Ectodermal cell (in vitro differentiated cells): ENCODE data around the gene TSHZ2.
"Not testable (repeated sequence)": the region's sequence is repeated elsewhere in the genome, so short reads cannot be mapped to it uniquely, and the experiment has no call there.

Source experiments
- H3K27ac ChIP-seq: 2 replicates; pipeline ENCODE4 v1.7.0; 2013; ENCODE audit warnings: mild to moderate bottlenecking, low read depth, low read length; ENCODE audit not compliant: insufficient read depth, poor library complexity, severe bottlenecking
- H3K27me3 ChIP-seq: 2 replicates; pipeline ENCODE4 v1.7.0; 2013; ENCODE audit warnings: mild to moderate bottlenecking, low read length; ENCODE audit not compliant: insufficient read depth, control insufficient read depth, poor library complexity, severe bottlenecking
- H3K36me3 ChIP-seq: one replicate; pipeline ENCODE4 v1.7.0; 2013; ENCODE audit warnings: low read length; ENCODE audit not compliant: control insufficient read depth, insufficient read depth
- H3K4me1 ChIP-seq: one replicate; pipeline ENCODE4 v1.7.0; 2013; ENCODE audit warnings: low read length; ENCODE audit not compliant: control insufficient read depth, insufficient read depth
- H3K4me3 ChIP-seq: 2 replicates; pipeline ENCODE4 v1.7.0; 2013; ENCODE audit warnings: low read depth, low read length, control low read depth; ENCODE audit not compliant: insufficient read depth
- H3K9me3 ChIP-seq: 2 replicates; pipeline ENCODE4 v1.7.0; 2013; ENCODE audit warnings: mild to moderate bottlenecking, low read length, moderate library complexity; ENCODE audit not compliant: control insufficient read depth
- WGBS, 2 experiments: methylation state at CpG; one replicate each; pipeline ENCODE4 v1.1.7; 2013; ENCODE audit warnings: missing lambda C conversion rate in 2 of 2; 5-methylcytosine and 5-hydroxymethylcytosine counted together

The TSHZ2 gene

GRCh38 chr20:53413845-53414244, 441.7 kb downstream of the TSHZ2 start:
- 100% methylated on average over 1 of the region's 1 CpG; no CpG with 5 or more reads in 1 of the 2 experiments for WGBS, 2 experiments
- H3K9me3 ChIP-seq, H3K27me3 ChIP-seq, H3K4me3 ChIP-seq, H3K27ac ChIP-seq, H3K36me3 ChIP-seq: not testable (repeated sequence)
- peaks cover 12% of the 10 kb centered on the region for H3K4me1 ChIP-seq

- peaks cover 4% of the 10 kb centered on the region for H3K4me1 ChIP-seq
- no peaks in the 10 kb centered on the region for H3K36me3 ChIP-seq
- H3K4me3 ChIP-seq, result no peak overlapping the region
- no peaks in the 10 kb centered on the region for H3K9me3 ChIP-seq
- 93 to 96% methylated on average over 11 of the region's 11 CpGs for WGBS, 2 experiments
- no peak overlapping the region for H3K27ac ChIP-seq
- no peaks in the 10 kb centered on the region for H3K27me3 ChIP-seq
Measured at GRCh38 chr20:53419693-53420460, 447.7 kb downstream of the TSHZ2 start.

- Histone ChIP-seq H3K36me3 (no peaks in the 10 kb centered on the region), H3K4me1 (peaks cover under 1% of the 10 kb centered on the region), H3K27ac (no peak overlapping the region), H3K4me3 (no peak overlapping the region), H3K9me3 (no peaks in the 10 kb centered on the region), H3K27me3 (no peaks in the 10 kb centered on the region)
- WGBS, 2 experiments, result 94 to 97% methylated on average over 5 to 7 of the region's 7 CpGs
Measured at GRCh38 chr20:53421343-53421742, 449.2 kb downstream of the TSHZ2 start.

GRCh38 chr20:53422039-53422438, 449.9 kb downstream of the TSHZ2 start:
- no peak overlapping the region for H3K27ac ChIP-seq
- H3K36me3 ChIP-seq, result no peaks in the 10 kb centered on the region
- no peaks in the 10 kb centered on the region for H3K9me3 ChIP-seq
- no peak overlapping the region for H3K4me3 ChIP-seq
- no peaks in the 10 kb centered on the region for H3K27me3 ChIP-seq
- H3K4me1 ChIP-seq, result no peaks in the 10 kb centered on the region
- WGBS, 2 experiments, result 93 to 95% methylated on average over 5 to 7 of the region's 7 CpGs

GRCh38 chr20:53423587-53424146, 451.5 kb downstream of the TSHZ2 start:
- H3K27ac ChIP-seq, result no peak overlapping the region
- no peak overlapping the region for H3K4me3 ChIP-seq
- 94 to 95% methylated on average over 12 of the region's 12 CpGs for WGBS, 2 experiments
- no peaks in the 10 kb centered on the region for H3K9me3 ChIP-seq
- no peaks in the 10 kb centered on the region for H3K36me3 ChIP-seq
- H3K4me1 ChIP-seq, result no peaks in the 10 kb centered on the region
- H3K27me3 ChIP-seq, result no peaks in the 10 kb centered on the region

GRCh38 chr20:53425481-53425880, 453.3 kb downstream of the TSHZ2 start:
- no peak overlapping the region for H3K4me3 ChIP-seq
- WGBS, 2 experiments, result 94 to 97% methylated on average over 4 of the region's 4 CpGs
- no peaks in the 10 kb centered on the region for H3K27me3 ChIP-seq
- H3K9me3 ChIP-seq, result no peaks in the 10 kb centered on the region
- H3K36me3 ChIP-seq, result no peaks in the 10 kb centered on the region
- H3K4me1 ChIP-seq, result no peaks in the 10 kb centered on the region
- no peak overlapping the region for H3K27ac ChIP-seq

- Histone ChIP-seq H3K4me1 (no peaks in the 10 kb centered on the region), H3K27ac (no peak overlapping the region), H3K4me3 (no peak overlapping the region), H3K27me3 (no peaks in the 10 kb centered on the region), H3K36me3 (no peaks in the 10 kb centered on the region), H3K9me3 (no peaks in the 10 kb centered on the region)
- WGBS, 2 experiments, result 91 to 95% methylated on average over 3 of the region's 3 CpGs
Measured at GRCh38 chr20:53425941-53426340, 453.8 kb downstream of the TSHZ2 start.

GRCh38 chr20:53426766-53427312, 454.7 kb downstream of the TSHZ2 start:
- Histone ChIP-seq H3K27ac (no peak overlapping the region), H3K9me3 (no peaks in the 10 kb centered on the region), H3K27me3 (no peaks in the 10 kb centered on the region), H3K4me3 (no peak overlapping the region), H3K4me1 (no peaks in the 10 kb centered on the region), H3K36me3 (no peaks in the 10 kb centered on the region)
- WGBS, 2 experiments, result 66 to 70% methylated on average over 6 of the region's 6 CpGs

- Histone ChIP-seq H3K9me3 (no peaks in the 10 kb centered on the region), H3K4me3 (no peak overlapping the region), H3K27ac (no peak overlapping the region), H3K36me3 (no peaks in the 10 kb centered on the region), H3K4me1 (no peaks in the 10 kb centered on the region), H3K27me3 (no peaks in the 10 kb centered on the region)
- 94 to 99% methylated on average over 2 of the region's 2 CpGs for WGBS, 2 experiments
Measured at GRCh38 chr20:53427951-53428350, 455.8 kb downstream of the TSHZ2 start.

GRCh38 chr20:53428588-53428987, 456.4 kb downstream of the TSHZ2 start:
- Histone ChIP-seq H3K27me3 (no peaks in the 10 kb centered on the region), H3K4me3 (no peak overlapping the region), H3K4me1 (no peaks in the 10 kb centered on the region), H3K27ac (no peak overlapping the region), H3K36me3 (no peaks in the 10 kb centered on the region), H3K9me3 (no peaks in the 10 kb centered on the region)
- 91 to 94% methylated on average over 3 of the region's 3 CpGs for WGBS, 2 experiments
